ENCODE results near the gene SLC39A5. TPM values are rescaled to one million over a fixed set of nuclear protein-coding genes. Genes with fewer than 3 reads are reported as not detected.

The SLC39A5 gene
- total RNA-seq, 1 donor from 2014 or later: not detected

- no peaks in the 10 kb centered on the region for H3K9me3 Mint-ChIP-seq (ENCODE audit: unreplicated experiment)
- peaks cover 2% of the 10 kb centered on the region for H3K4me1 Mint-ChIP-seq (ENCODE audit: unreplicated experiment)
- no peaks in the 10 kb centered on the region for H3K27me3 Mint-ChIP-seq (ENCODE audit: unreplicated experiment)
- TF ChIP-seq CTCF (IDR thresholded peaks at IDR 0.05): no peak
- no peak overlapping the region for H3K27ac Mint-ChIP-seq (ENCODE audit: unreplicated experiment)
- no peak overlapping the region for H3K4me3 Mint-ChIP-seq (ENCODE audit: unreplicated experiment)
- peaks cover 12% of the 10 kb centered on the region for H3K36me3 Mint-ChIP-seq (ENCODE audit: unreplicated experiment)
- DNase-seq (ENCODE audit: extremely low spot score, unreplicated experiment): no peak
Observed at GRCh38 chr12:56236091-56236490, 6.2 kb downstream of the SLC39A5 start.

- TF ChIP-seq CTCF (IDR thresholded peaks at IDR 0.05): no peak
- H3K4me1 Mint-ChIP-seq (ENCODE audit: unreplicated experiment): peaks cover 3% of the 10 kb centered on the region
- H3K27ac Mint-ChIP-seq (ENCODE audit: unreplicated experiment): no peak overlapping the region
- H3K4me3 Mint-ChIP-seq (ENCODE audit: unreplicated experiment): no peak overlapping the region
- peaks cover 17% of the 10 kb centered on the region for H3K36me3 Mint-ChIP-seq (ENCODE audit: unreplicated experiment)
- no peak for DNase-seq (ENCODE audit: extremely low spot score, unreplicated experiment)
- H3K27me3 Mint-ChIP-seq (ENCODE audit: unreplicated experiment): no peaks in the 10 kb centered on the region
- H3K9me3 Mint-ChIP-seq (ENCODE audit: unreplicated experiment): no peaks in the 10 kb centered on the region
Observed at GRCh38 chr12:56236985-56237384, 7.1 kb downstream of the SLC39A5 start.

- no peak for DNase-seq (ENCODE audit: extremely low spot score, unreplicated experiment)
- H3K36me3 Mint-ChIP-seq (ENCODE audit: unreplicated experiment): peaks cover 22% of the 10 kb centered on the region
- TF ChIP-seq CTCF (IDR thresholded peaks at IDR 0.05): no peak
- H3K4me3 Mint-ChIP-seq (ENCODE audit: unreplicated experiment): no peak overlapping the region
- H3K27ac Mint-ChIP-seq (ENCODE audit: unreplicated experiment): no peak overlapping the region
- no peaks in the 10 kb centered on the region for H3K27me3 Mint-ChIP-seq (ENCODE audit: unreplicated experiment)
- peaks cover 5% of the 10 kb centered on the region for H3K4me1 Mint-ChIP-seq (ENCODE audit: unreplicated experiment)
- no peaks in the 10 kb centered on the region for H3K9me3 Mint-ChIP-seq (ENCODE audit: unreplicated experiment)
Observed at GRCh38 chr12:56237552-56237951, 7.7 kb downstream of the SLC39A5 start.

GRCh38 chr12:56241424-56242303 lies 11.8 kb downstream of the SLC39A5 start:
- no peak for TF ChIP-seq CTCF (IDR thresholded peaks at IDR 0.05)
- Mint-ChIP-seq H3K4me1 (ENCODE audit: unreplicated experiment) (peaks cover 2% of the 10 kb centered on the region), H3K9me3 (ENCODE audit: unreplicated experiment) (no peaks in the 10 kb centered on the region), H3K27me3 (ENCODE audit: unreplicated experiment) (no peaks in the 10 kb centered on the region), H3K36me3 (ENCODE audit: unreplicated experiment) (peaks cover 38% of the 10 kb centered on the region), H3K27ac (ENCODE audit: unreplicated experiment) (no peak overlapping the region), H3K4me3 (ENCODE audit: unreplicated experiment) (no peak overlapping the region)
- no peak for DNase-seq (ENCODE audit: extremely low spot score, unreplicated experiment)

- no peak overlapping the region for H3K4me3 Mint-ChIP-seq (ENCODE audit: unreplicated experiment)
- H3K27ac Mint-ChIP-seq (ENCODE audit: unreplicated experiment): no peak overlapping the region
- no peaks in the 10 kb centered on the region for H3K9me3 Mint-ChIP-seq (ENCODE audit: unreplicated experiment)
- TF ChIP-seq CTCF (IDR thresholded peaks at IDR 0.05): no peak
- H3K27me3 Mint-ChIP-seq (ENCODE audit: unreplicated experiment): no peaks in the 10 kb centered on the region
- H3K4me1 Mint-ChIP-seq (ENCODE audit: unreplicated experiment): peaks cover 2% of the 10 kb centered on the region
- H3K36me3 Mint-ChIP-seq (ENCODE audit: unreplicated experiment): peaks cover 35% of the 10 kb centered on the region
- no peak for DNase-seq (ENCODE audit: extremely low spot score, unreplicated experiment)
Observed at GRCh38 chr12:56242986-56243385, 13.1 kb downstream of the SLC39A5 start.

All from osteocyte (in vitro differentiated cells).